Bronchial epithelial cell (primary cell): Measurements from ENCODE around the gene DENND1A. TPM values are rescaled to one million over a fixed set of nuclear protein-coding genes. Genes with fewer than 3 reads are reported as not detected.

ENCODE experiments used
- DNase-seq: peaks from one replicate; pipeline ENCODE4 v3.0.0-alpha.2; 2010; ENCODE audit warnings: low read depth
- FAIRE-seq: peaks from 2 replicates; lab custom pipeline; 2011; peaks lifted over from hg19 to GRCh38; lab: Jason Lieb, UNC
- H3K27me3 ChIP-seq: 2 replicates; pipeline ENCODE4 v1.5.1; 2011; ENCODE audit warnings: low read length; ENCODE audit not compliant: control insufficient read depth, insufficient read depth
- H3K36me3 ChIP-seq: 2 replicates; pipeline ENCODE4 v1.5.1; 2011; ENCODE audit warnings: low read length; ENCODE audit not compliant: control insufficient read depth, insufficient read depth
- H3K4me3 ChIP-seq: 2 replicates; pipeline ENCODE4 v1.5.1; 2011; ENCODE audit warnings: mild to moderate bottlenecking, low read depth, low read length, control low read depth
- total RNA-seq: library from RNA; depleted of rRNA; stranded (reverse); fragments of >200 nt; gene quantifications from 2 replicates; pipeline ENCODE4 v1.2.1, GENCODE V29; 2014
- TF ChIP-seq, protein P1 (sequence below): IDR thresholded peaks from 2 replicates; pipeline ENCODE4 v1.5.1; 2011; ENCODE audit warnings: mild to moderate bottlenecking, moderate library complexity, low read length, control low read depth, inconsistent platforms; ENCODE audit not compliant: insufficient read depth, severe bottlenecking

The DENND1A gene
- total RNA-seq, 1 donor from 2014 or later = 6.1 TPM

DNA sequence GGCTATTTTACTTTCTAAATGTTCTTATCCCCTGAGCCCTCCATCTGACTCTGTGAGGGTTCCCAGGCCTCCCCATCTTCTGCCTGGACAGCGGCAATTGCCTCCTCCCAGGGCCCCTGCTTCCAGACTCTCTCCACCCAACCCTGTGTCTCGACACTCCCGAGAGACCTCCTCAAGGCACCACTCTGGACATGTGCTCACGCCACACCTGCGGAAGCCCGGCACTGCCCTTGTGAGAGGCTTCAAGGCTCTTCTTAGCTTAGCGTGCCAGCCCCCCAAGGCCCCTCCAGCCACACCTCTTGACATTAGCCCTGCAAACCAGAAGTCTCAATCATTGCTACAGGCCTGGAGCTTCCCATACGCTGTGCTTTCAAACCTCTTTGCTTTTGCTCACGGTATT, 449.8 kb downstream of the DENND1A start:
- FAIRE-seq = no peak
- no peaks in the 10 kb centered on the region for H3K27me3 ChIP-seq
- no peaks in the 10 kb centered on the region for H3K36me3 ChIP-seq
- H3K4me3 ChIP-seq = no peak overlapping the region
- no peak for DNase-seq
- TF ChIP-seq, protein P1, sequence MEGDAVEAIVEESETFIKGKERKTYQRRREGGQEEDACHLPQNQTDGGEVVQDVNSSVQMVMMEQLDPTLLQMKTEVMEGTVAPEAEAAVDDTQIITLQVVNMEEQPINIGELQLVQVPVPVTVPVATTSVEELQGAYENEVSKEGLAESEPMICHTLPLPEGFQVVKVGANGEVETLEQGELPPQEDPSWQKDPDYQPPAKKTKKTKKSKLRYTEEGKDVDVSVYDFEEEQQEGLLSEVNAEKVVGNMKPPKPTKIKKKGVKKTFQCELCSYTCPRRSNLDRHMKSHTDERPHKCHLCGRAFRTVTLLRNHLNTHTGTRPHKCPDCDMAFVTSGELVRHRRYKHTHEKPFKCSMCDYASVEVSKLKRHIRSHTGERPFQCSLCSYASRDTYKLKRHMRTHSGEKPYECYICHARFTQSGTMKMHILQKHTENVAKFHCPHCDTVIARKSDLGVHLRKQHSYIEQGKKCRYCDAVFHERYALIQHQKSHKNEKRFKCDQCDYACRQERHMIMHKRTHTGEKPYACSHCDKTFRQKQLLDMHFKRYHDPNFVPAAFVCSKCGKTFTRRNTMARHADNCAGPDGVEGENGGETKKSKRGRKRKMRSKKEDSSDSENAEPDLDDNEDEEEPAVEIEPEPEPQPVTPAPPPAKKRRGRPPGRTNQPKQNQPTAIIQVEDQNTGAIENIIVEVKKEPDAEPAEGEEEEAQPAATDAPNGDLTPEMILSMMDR = no peak

DNA sequence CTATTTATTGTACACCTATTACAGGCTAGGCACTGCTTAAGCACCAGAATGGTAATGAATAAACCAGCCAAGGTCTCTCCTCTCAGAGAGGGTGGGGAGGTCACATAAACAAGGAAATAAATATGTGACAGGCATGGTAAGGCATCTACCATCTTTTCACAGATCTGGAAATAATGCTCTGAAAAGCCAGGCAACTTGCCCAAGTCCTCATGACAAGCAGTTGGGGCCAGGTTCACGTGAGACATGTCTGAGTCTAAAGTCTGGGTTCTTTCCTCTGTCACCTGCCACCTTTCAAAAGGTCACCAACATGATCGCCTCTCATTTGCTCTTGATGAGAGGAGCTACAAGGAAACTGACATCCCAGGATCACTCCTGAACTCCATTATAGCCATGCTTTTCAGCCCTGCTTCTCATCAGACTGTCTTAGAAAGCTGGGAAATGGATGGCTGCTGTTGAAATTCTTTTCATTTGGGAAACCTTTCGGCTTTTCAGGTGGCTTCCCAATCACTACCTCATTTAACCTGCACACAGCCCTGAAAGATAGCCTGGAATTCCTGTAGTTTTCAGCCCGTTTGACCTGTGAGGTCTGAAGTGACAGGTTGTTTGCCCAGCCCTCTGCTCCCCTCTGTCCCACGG, 450.8 kb downstream of the DENND1A start:
- TF ChIP-seq, protein P1 = no peak
- Histone ChIP-seq H3K36me3 (no peaks in the 10 kb centered on the region), H3K4me3 (no peak overlapping the region), H3K27me3 (no peaks in the 10 kb centered on the region)
- peak; percentile 43 for FAIRE-seq
- DNase-seq = no peak

DNA sequence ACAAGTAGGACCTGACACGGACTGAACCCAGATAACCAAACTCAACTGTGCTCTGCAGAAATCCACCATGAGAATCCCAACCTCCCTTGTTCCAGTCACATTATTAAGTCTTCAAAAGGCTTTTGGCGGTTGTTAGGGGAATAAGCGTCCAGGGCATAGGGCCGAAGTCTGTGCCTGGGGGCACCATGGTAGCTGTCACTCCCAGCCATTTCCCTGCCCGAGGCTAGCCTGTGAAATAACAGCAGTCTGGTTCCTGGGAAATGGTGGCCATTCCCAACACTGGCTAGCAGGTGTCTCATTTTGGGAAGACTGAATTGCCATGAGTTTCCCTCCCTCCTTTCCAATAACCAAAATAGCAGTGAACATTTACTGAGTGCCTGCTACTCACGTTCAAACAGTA, 451.8 kb downstream of the DENND1A start:
- DNase-seq (no peak), FAIRE-seq (peak; percentile 13)
- H3K4me3 ChIP-seq = no peak overlapping the region
- H3K36me3 ChIP-seq = no peaks in the 10 kb centered on the region
- no peaks in the 10 kb centered on the region for H3K27me3 ChIP-seq
- TF ChIP-seq, protein P1 = no peak

DNA sequence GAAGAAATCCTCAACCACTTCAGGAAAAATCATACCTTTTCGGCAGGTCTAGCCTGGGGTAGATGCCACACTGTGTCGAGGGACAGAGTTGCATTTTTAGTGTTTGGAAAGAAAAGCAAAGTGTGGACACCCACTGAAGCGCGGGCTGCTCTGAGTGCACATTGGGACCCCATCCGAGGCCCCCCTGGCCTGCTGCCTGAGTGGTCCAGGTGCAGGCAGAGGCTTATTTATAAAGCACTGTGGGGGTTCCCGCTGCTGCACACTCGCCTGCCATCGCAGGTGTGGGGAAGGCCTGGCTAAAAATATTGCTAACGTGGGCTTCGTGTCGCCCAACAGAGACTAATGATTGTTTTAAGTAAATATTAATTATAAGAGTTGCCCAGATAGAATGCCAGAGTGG, 454.5 kb downstream of the DENND1A start:
- FAIRE-seq = no peak
- no peak for DNase-seq
- TF ChIP-seq, protein P1 = no peak
- Histone ChIP-seq H3K27me3 (no peaks in the 10 kb centered on the region), H3K36me3 (no peaks in the 10 kb centered on the region), H3K4me3 (no peak overlapping the region)

DNA sequence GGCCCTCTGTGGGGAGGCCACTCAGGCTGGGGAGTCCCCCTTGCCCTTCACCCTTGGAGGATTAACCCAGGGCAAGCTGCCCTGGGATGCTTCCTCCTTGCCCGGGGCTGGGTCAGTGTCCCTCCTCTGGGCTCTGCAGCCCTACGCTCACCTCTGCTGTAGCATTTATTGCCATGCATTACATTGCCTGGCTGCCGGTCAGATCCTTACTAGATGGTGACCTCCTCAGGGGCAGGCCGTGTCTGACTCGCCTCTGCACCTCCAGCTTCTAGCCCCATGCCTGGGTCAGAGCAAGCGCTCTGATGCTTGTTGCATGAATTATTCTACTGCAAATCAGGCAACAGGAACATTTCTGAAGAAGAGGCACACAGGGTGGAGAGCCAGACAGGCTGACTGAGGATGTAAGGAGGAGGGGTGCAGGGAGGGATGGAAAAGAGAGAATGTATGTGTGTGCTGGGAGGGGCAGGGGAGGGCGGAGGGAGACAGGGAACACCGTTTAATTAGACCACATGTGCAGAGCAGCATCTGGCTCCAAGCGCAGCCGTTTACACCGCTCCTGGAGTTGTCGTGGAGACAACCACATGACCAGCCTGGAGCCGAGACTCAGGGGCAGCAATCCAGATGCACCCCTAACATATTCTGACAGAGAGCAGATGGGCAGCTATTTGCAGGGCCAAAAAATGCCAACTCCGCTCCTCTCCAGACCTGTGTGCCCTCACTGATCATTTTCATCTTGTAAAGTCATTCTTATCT, 456.9 kb downstream of the DENND1A start:
- DNase-seq (no peak), FAIRE-seq (no peak)
- Histone ChIP-seq H3K36me3 (no peaks in the 10 kb centered on the region), H3K4me3 (no peak overlapping the region), H3K27me3 (no peaks in the 10 kb centered on the region)
- TF ChIP-seq, protein P1 = no peak
